HCT116 (cell line): ENCODE results near the gene WNT9A. TPM values are rescaled to one million over a fixed set of nuclear protein-coding genes. Genes with fewer than 3 reads are reported as not detected.

Experiments used
- ATAC-seq: fragments of 200-7000 bp; cut with Tn5 transposase; 2 replicates; pipeline ENCODE4 v1.9.1; 2020; ENCODE audit warnings: mild to moderate bottlenecking, moderate library complexity
- BruUV-seq: library from RNA; stranded (reverse); fragments of 400-500 nt; replicated peaks from 2 replicates; lab custom pipeline; 2021; lab: Mats Ljungman, UMichigan
- CTCF ChIA-PET: fragments of 300-600 bp; sonication (Branson Sonifier 250); formaldehyde crosslinking; loops from one replicate; lab custom pipeline; 2021; ENCODE audit warnings: antibody characterized with exemption; lab: Charles Lee
- POLR2A ChIA-PET: fragments of 300-600, 350-600 bp; sonication (Branson Sonifier 250); formaldehyde crosslinking; loops from one replicate; lab custom pipeline; 2021; ENCODE audit warnings: antibody characterized with exemption; lab: Charles Lee
- RAD21 ChIA-PET, 2 experiments: fragments of 300-600 bp; sonication (Branson Sonifier 250); formaldehyde crosslinking; loops; one replicate each; lab custom pipeline; 2023; ENCODE audit warnings: low total read pairs in 2 of 2; ENCODE audit not compliant: uncharacterized antibody in 2 of 2, unreplicated experiment in 2 of 2, low non-redundant PET in 1 of 2; lab: Charles Lee
- DNase-seq: peaks from one replicate; pipeline ENCODE4 v3.0.0-alpha.2; 2010; ENCODE audit warnings: low read depth, low spot score
- H2AFZ ChIP-seq: fragments of 200-600 bp; shearing (Covaris generic), sonication (generic); 2 replicates; pipeline ENCODE4 v1.6.1; 2017; ENCODE audit warnings: low read depth, mixed run types, mixed read lengths, antibody characterized with exemption, low read length; ENCODE audit not compliant: poor library complexity, severe bottlenecking
- H3K27ac ChIP-seq: 2 replicates; pipeline ENCODE4 v1.5.1; 2012; ENCODE audit warnings: low read depth, low read length
- H3K27me3 ChIP-seq: fragments of 200-600 bp; sonication (generic); 2 replicates; pipeline ENCODE4 v1.6.1; 2016; ENCODE audit warnings: mixed run types, low read length, mixed read lengths; ENCODE audit not compliant: insufficient read depth
- H3K36me3 ChIP-seq, 2 experiments: fragments of 200-500 bp in 1 of 2; fragments of 200-600 bp in 1 of 2; sonication (Bioruptor generic) in 1 of 2; sonication (generic) in 1 of 2; 2 replicates each; pipeline versions ENCODE4 v1.5.1 to v1.6.1; 2014 to 2016; ENCODE audit warnings: low read length in 2 of 2, inconsistent platforms in 1 of 2, mixed read lengths in 1 of 2, mixed run types in 1 of 2; ENCODE audit not compliant: insufficient read depth in 2 of 2, control insufficient read depth in 1 of 2
- H3K4me1 ChIP-seq, 2 experiments: fragments of 200-600 bp in 1 of 2; sonication (generic) in 1 of 2; 2 replicates each; pipeline versions ENCODE4 v1.5.1 to v1.6.1; 2012 to 2017; ENCODE audit warnings: low read length in 2 of 2, inconsistent platforms in 1 of 2, mild to moderate bottlenecking in 1 of 2, mixed read lengths in 1 of 2, mixed run types in 1 of 2, moderate library complexity in 1 of 2; ENCODE audit not compliant: insufficient read depth in 2 of 2, control insufficient read depth in 1 of 2
- H3K4me2 ChIP-seq: fragments of 200-600 bp; sonication (generic); 2 replicates; pipeline ENCODE4 v1.6.1; 2017; ENCODE audit warnings: mixed run types, low read length, mixed read lengths
- H3K4me3 ChIP-seq, 2 experiments: fragments of 200-600 bp in 1 of 2; sonication (generic) in 1 of 2; replicated peaks in 1 of 2; 2 replicates each; pipeline ENCODE4 v1.5.1; 2011 to 2016; ENCODE audit warnings: low read length in 2 of 2, control low read depth in 1 of 2, low read depth in 1 of 2, mild to moderate bottlenecking in 1 of 2, mixed read lengths in 1 of 2, mixed run types in 1 of 2
- H3K79me2 ChIP-seq: fragments of 200-600 bp; sonication (generic); 2 replicates; pipeline ENCODE4 v1.6.1; 2017; ENCODE audit warnings: mild to moderate bottlenecking, mixed run types, low read length, moderate library complexity, mixed read lengths; ENCODE audit not compliant: insufficient read depth
- H3K9ac ChIP-seq: fragments of 200-600 bp; sonication (generic); 2 replicates; pipeline ENCODE4 v1.6.1; 2016; ENCODE audit warnings: low read length, mixed read lengths
- H3K9me2 ChIP-seq: fragments of 200-600 bp; sonication (generic), shearing (Covaris generic); 2 replicates; pipeline ENCODE4 v1.6.1; 2017; ENCODE audit warnings: mixed run types, mild to moderate bottlenecking, moderate library complexity; ENCODE audit not compliant: insufficient read depth
- H3K9me3 ChIP-seq, 2 experiments: fragments of 200-500 bp in 1 of 2; fragments of 200-600 bp in 1 of 2; sonication (Bioruptor generic) in 1 of 2; sonication (generic) in 1 of 2; 2 replicates each; pipeline ENCODE4 v1.6.1; 2014 to 2017; ENCODE audit warnings: low read length in 2 of 2, mixed read lengths in 2 of 2, inconsistent platforms in 1 of 2, low read depth in 1 of 2, mild to moderate bottlenecking in 1 of 2, mixed run types in 1 of 2, moderate library complexity in 1 of 2; ENCODE audit not compliant: control insufficient read depth in 1 of 2, insufficient read depth in 1 of 2
- H4K20me1 ChIP-seq: fragments of 200-600 bp; sonication (generic), shearing (Covaris generic); 2 replicates; pipeline ENCODE4 v1.6.1; 2017; ENCODE audit warnings: mixed run types, mild to moderate bottlenecking, moderate library complexity; ENCODE audit not compliant: insufficient read depth
- CBX3 ChIP-seq: IDR thresholded peaks from 2 replicates; pipeline ENCODE4 v1.6.1; 2012; ENCODE audit warnings: low read depth
- CEBPB ChIP-seq: IDR thresholded peaks from 2 replicates; pipeline ENCODE4 v1.6.1; 2012; ENCODE audit warnings: low read depth
- CTCF ChIP-seq, 3 experiments: fragments of 200-600 bp in 1 of 3; sonication (generic) in 1 of 3; IDR thresholded peaks in 2 of 3; conservative IDR thresholded peaks in 1 of 3; 2 replicates each; pipeline ENCODE4 v1.5.1; 2012 to 2017; ENCODE audit warnings: low read depth in 2 of 3, low read length in 2 of 3, antibody characterized with exemption in 1 of 3, borderline replicate concordance in 1 of 3, control low read depth in 1 of 3, mild to moderate bottlenecking in 1 of 3, mixed read lengths in 1 of 3, mixed run types in 1 of 3, moderate library complexity in 1 of 3; ENCODE audit not compliant: insufficient read depth in 1 of 3
- ELF1 ChIP-seq: IDR thresholded peaks from 2 replicates; pipeline ENCODE4 v1.6.1; 2012; ENCODE audit warnings: low read depth, borderline replicate concordance
- EZH2 ChIP-seq: fragments of 200-600 bp; sonication (generic); IDR thresholded peaks from 2 replicates; pipeline ENCODE4 v1.6.1; 2017; ENCODE audit warnings: antibody characterized with exemption, mixed run types
- FOSL1 ChIP-seq: IDR thresholded peaks from 2 replicates; pipeline ENCODE4 v1.6.1; 2012; ENCODE audit warnings: low read depth
- JUND ChIP-seq: IDR thresholded peaks from 2 replicates; pipeline ENCODE4 v1.6.1; 2012
- POLR2AphosphoS5 ChIP-seq: IDR thresholded peaks from 2 replicates; pipeline ENCODE4 v1.6.1; 2011; ENCODE audit warnings: mild to moderate bottlenecking, low read depth, low read length, moderate library complexity
- RAD21 ChIP-seq: IDR thresholded peaks from 2 replicates; pipeline ENCODE4 v1.6.1; 2012; ENCODE audit warnings: low read depth, mild to moderate bottlenecking
- SIN3A ChIP-seq: IDR thresholded peaks from 2 replicates; pipeline ENCODE4 v1.6.1; 2012; ENCODE audit warnings: low read depth
- TCF7L2 ChIP-seq: IDR thresholded peaks from 2 replicates; pipeline ENCODE4 v1.7.0; 2011; ENCODE audit warnings: borderline replicate concordance, inconsistent platforms; ENCODE audit not compliant: insufficient read depth, insufficient read length; ENCODE audit errors: extremely low read depth
- ZNF274 ChIP-seq: fragments of 200-500 bp; sonication (Bioruptor generic); IDR thresholded peaks from 2 replicates; pipeline ENCODE4 v1.6.1; 2014; ENCODE audit warnings: mild to moderate bottlenecking, low read depth, low read length, inconsistent platforms
- intact Hi-C: fragments of 100-400 bp; cut with micrococcal nuclease; formaldehyde crosslinking; loops from 2 replicates; pipeline ENCODE4 v1.10.0; 2022
- total RNA-seq: library from RNA; stranded (reverse); gene quantifications from one replicate; pipeline ENCODE4 v1.2.1, GENCODE V29; 2021; ENCODE audit not compliant: unreplicated experiment

The WNT9A gene
- total RNA-seq, 1 experiment from 2014 or later, result 5.6 TPM

DNA sequence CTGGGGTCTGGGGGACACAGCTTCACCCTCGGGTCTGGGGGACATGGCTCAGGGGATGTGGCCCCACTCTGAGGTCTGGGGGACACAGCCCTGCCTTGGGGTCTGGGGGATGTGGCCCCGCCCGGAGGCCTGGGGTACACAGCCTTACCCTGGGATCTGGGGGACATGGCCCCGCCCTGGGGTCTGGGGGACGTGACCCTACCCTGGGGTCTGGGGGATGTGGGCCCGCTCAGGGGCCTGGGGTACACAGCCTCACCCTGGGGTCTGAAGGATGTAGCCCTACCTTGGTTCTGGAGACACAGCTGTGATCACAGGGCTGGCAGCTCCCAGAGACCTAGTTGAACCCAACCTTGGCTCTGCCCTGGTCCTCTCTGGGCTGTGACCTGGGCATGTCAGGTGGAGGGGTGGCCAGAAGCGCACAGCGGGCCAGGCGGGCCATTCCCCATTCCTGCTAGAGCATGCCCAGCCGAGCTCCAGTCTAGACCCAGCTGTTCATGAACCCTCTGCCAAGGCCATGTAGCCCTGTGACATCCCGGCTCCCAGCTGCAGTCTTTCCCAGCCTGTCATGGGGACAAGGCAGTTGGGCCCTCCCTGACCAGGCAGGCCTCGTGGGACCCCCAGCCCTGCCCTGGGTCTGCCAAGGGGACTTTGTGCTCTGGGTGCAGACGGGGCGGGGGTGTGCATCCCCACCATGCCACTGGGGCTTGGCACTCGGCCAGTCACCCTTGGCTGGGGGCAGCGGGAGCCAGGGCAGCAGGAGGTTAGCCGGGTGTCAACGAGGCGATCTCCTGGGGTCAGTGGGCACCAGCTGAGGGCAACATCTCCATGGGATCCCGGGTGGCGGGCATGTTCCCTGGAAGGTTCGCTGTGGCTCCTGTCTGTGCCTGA is 43.9 kb downstream of the WNT9A start:
- DNase-seq (no peak), ATAC-seq (no peak)
- CTCF ChIA-PET, result no interaction called here
- intact Hi-C loops, result no loop called here
- no peaks in the 10 kb centered on the region for H3K36me3 ChIP-seq
- H3K9ac ChIP-seq, result no peak overlapping the region
- no peak overlapping the region for H3K27ac ChIP-seq
- H3K9me2 ChIP-seq, result no peaks in the 10 kb centered on the region
- BruUV-seq, result no TSS peak
- no peak overlapping the region for H3K4me2 ChIP-seq
- H3K9me3 ChIP-seq, result no peaks in the 10 kb centered on the region
- H3K4me1 ChIP-seq, result peaks cover 0 to 9% of the 10 kb centered on the region in 2 experiments; a peak in 3 of 4 replicates
- H4K20me1 ChIP-seq, result no peaks in the 10 kb centered on the region
- TF ChIP-seq ZNF274 (no peak), CTCF (IDR thresholded peaks at IDR 0.05 in 2 of 3, conservative IDR thresholded peaks at IDR 0.05 in 1 of 3; ENCODE audit: borderline replicate concordance in 1 of 3, insufficient read depth in 1 of 3, low read depth in 2 of 3, low read length in 2 of 3) (no peak), POLR2AphosphoS5 (no peak), ELF1 (no peak), JUND (no peak), CBX3 (no peak), TCF7L2 (no peak), RAD21 (no peak), CEBPB (no peak), EZH2 (no peak), SIN3A (no peak), FOSL1 (no peak)
- RAD21 ChIA-PET, result no interaction called here
- POLR2A ChIA-PET, result no interaction called here
- no peak overlapping the region for H3K4me3 ChIP-seq
- H3K79me2 ChIP-seq, result no peaks in the 10 kb centered on the region
- no peaks in the 10 kb centered on the region for H3K27me3 ChIP-seq
- H2AFZ ChIP-seq, result no peak overlapping the region
